ENCODE measurements around the gene NPHS1. TPM values are rescaled to one million over a fixed set of nuclear protein-coding genes. Genes with fewer than 3 reads are reported as not detected.
A peak's percentile ranks its signal among the peaks of the same experiment; 100 is the strongest.
"Not testable (repeated sequence)": the region's sequence is repeated elsewhere in the genome, so short reads cannot be mapped to it uniquely, and the experiment has no call there.

The NPHS1 gene, protein sequence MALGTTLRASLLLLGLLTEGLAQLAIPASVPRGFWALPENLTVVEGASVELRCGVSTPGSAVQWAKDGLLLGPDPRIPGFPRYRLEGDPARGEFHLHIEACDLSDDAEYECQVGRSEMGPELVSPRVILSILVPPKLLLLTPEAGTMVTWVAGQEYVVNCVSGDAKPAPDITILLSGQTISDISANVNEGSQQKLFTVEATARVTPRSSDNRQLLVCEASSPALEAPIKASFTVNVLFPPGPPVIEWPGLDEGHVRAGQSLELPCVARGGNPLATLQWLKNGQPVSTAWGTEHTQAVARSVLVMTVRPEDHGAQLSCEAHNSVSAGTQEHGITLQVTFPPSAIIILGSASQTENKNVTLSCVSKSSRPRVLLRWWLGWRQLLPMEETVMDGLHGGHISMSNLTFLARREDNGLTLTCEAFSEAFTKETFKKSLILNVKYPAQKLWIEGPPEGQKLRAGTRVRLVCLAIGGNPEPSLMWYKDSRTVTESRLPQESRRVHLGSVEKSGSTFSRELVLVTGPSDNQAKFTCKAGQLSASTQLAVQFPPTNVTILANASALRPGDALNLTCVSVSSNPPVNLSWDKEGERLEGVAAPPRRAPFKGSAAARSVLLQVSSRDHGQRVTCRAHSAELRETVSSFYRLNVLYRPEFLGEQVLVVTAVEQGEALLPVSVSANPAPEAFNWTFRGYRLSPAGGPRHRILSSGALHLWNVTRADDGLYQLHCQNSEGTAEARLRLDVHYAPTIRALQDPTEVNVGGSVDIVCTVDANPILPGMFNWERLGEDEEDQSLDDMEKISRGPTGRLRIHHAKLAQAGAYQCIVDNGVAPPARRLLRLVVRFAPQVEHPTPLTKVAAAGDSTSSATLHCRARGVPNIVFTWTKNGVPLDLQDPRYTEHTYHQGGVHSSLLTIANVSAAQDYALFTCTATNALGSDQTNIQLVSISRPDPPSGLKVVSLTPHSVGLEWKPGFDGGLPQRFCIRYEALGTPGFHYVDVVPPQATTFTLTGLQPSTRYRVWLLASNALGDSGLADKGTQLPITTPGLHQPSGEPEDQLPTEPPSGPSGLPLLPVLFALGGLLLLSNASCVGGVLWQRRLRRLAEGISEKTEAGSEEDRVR (N-terminal part only)
- polyA plus RNA-seq (ENCODE audit: insufficient read length), result 0.71 TPM

DNA sequence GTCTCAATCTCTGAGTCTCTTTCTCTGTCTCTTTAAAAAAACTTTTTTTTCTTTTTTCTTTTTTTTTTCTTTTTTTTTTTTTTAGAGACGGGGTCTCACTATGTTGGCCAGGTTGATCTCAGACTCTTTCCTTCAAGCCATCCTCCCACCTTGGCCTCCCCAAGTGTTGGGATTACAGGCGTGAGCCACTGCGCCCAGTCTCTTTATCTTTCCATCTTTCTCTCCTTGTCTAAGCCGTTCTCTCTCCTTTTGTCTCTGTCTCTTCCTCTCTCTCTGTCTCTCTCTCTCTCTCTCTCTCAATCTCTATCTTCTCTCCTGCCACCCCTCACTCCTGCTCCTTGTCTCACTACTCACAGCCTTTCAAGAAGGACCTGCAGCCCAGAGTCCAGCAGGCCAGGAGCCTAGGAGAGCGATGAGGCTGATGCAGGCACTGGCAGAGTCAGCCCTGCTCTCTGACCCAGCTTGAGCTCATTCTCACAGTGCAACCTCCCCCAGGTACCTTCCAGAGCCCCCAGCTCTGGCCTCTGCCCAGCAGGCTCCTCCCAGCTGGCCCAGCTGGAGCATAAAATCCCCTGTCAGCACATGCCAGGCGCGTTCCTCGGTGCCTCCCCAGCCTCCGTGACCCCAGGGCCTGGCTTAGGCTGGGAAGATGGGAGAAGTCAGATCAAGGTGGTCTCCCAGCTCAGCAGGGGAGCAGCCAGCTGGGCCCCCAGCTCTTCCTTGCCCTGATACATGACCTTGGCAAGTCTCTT is at the start of gene NPHS1:
NPHS1 (minus strand) TSS at position 476 of the 752 bp plus-strand sequence. CDS start 667 bp downstream, outside the sequence.
- DNase-seq, result no peak

DNA sequence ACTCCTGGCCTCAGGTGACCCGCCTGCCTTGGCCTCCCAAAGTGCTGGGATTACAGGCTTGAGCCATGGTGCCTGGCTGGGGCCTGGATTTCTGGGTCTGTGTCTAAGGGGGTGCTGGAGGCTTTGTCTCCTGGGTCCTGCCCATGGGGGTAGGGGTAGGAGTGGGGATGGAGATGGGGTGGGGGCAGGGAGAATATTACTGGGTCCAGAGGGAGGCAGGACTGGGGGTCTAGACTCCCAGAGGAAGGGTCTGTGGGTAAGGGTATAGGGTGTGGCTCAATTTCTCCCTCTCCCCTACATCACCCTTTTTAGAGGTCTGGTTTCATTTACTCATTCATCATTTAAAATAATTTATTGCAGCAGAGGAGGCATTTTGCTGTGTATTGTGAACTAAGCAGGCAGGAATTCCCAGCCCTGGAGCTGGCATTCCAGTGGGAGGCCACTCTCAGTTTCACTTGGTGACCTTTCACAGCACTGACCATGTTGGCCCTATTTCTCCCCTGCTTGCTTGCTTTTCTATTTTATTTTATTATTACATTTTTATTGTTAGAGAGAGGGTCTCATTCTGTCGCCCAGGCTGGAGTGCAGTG is 48.8 kb upstream of the NPHS1 start:
- DNase-seq, result no peak

DNA sequence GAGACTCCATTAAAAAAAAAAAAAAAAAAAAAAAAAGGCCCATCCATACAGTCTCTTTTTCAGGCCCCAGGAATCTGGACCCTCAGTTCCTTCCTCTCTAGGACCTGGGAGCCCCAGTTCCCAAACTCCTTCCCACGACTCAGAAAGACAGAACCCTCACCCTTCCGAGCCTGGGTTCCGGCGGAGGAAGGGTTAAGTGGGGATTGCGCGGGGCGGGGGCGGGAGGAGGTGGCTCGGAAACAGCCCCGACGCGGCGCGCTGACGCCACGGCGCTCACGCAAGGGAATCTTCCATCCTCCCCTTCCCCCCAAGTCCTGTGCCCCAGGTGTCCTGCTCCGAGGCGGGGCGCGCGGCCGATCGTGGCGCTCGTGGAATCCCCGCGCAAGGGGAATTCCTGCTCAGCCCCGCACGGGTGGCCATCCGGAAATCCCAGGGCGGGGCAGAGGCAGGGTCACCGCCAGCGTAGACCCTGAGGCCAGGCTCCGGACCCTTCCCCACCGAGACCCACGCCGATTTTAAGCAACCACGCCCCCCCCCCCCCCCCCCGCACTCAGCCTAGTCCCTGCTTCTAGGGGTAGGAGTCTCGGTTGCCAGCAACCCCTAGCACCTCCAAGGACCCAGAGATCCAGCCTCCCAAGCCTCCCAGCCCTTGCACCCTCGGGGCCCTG is 47.4 kb upstream of the NPHS1 start:
- DNase-seq, result peak; percentile 91

DNA sequence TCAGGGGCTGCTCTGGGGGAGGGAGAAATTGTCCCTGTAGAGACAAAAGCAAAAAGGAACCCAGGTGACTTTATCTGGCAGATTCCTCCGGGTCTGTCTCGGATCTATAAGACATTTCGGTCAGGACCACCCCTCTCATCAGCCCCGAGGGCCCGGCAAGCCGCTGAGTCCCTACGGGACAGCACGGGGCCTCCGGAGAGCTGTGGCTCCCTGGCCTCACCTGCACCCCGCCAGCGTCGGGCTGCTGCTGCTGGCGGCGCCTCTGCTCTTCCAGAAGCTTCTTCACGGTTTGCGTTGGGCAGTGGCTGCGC is 46.1 kb upstream of the NPHS1 start:
- no peak for DNase-seq

DNA sequence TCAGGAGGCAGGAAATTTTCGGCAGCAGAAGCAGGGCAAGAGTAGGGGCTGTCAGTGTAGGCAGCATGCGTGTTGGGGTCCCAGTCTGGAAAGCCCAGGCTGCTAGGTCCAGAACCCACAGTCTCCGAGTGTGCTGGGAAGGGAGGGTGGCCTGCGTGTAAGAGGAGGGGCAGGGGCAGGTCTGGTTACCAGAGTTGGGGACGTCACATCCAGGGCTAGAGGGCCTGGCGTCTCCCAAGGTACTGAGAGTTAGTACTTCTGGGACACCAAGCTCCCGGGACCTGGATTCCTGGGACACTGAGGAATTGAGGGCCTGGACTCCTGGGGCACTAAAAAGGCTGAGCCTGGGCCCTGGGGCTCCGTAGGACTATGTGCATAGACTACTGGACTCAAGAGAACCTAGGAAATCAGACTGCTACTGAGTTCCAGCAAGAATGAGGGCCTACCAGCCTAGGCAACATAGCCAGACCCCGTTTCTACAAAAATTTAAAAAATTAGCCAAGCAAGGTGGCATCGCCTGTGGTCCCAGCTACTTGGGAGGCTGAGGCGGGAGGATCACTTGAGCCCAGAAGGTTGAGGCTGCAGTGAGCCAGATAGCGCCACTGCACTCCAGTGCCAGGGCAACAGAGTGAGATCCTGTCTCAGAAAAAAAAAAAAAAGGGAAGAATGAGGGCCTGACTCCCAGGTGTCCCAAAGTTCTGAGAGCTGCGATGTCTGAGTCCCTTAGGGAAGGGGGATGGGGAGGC is 45.6 kb upstream of the NPHS1 start:
- no peak for DNase-seq

DNA sequence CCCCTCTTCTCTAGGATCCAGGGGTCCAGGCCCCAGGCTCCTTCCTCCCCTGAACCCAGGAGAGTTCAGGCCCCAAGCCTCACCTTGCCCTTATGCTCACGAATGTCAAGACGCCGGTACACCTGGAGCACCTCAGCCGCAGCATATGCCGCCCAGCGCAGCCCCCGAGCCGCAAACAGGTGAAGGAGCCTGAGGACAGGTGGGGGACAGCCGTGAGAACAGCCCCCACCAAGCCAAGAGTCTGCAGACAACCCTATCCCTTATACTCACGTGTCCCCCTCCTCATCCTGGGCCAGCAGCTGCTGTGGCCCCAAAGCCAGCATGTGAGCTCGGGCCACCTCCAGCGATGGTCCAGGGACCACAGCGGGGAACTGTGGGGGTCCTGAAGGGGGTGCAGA is 44.3 kb upstream of the NPHS1 start:
- no peak for DNase-seq

DNA sequence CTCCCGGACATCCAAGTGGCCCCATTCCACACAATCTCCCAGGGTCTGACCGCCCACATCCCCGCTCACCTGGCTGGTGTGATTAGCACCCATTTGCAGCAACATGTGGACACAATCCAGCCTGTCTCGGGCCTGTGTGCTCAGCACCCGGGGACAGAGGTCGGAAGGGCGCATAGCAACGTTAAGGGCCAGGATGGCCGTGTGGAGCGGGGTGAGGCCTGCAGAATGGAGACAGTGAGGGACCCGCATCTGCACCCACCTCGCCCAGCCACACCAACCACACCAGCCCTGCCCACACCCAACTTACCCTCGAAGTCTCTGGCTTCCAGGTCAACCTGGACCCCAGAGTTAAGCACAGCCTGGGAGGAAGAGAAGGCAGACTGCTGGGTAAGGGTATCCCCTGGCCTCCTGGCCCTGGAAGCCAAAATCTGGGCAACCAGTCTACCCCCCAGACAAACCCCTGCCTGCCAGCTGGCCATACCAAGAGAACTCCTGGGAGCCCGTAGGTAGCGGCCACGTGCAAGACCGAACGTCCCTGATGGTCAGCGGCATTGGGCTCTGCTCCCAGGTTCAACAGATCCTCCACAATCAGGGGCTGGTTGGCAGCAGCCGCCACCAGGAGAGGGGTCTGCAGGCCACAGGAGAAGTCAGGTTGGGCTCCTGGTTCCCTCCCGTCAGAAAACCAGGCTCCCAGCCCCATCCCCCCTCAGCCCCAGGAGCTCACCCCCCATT is 43.8 kb upstream of the NPHS1 start:
- DNase-seq, result no peak

DNA sequence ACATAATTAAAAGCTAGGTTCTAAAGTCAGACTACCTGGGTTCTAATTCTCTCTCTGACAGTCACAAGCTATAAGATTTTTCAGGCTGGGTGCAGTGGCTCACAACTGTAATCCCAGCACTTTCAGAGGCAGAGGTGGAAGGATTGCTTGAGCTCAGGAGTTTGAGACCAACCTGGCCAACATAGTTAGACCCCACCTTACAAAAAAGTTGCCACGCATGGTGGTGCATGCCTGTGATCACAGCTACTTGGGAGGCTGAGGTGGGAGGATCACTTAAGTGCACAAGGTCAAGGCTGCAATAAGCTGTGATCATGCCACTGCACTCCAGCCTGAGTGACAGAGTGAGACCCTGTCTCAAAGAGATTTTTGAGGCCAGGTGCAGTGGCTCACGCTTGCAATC is 42.0 kb upstream of the NPHS1 start:
- no peak for DNase-seq

DNA sequence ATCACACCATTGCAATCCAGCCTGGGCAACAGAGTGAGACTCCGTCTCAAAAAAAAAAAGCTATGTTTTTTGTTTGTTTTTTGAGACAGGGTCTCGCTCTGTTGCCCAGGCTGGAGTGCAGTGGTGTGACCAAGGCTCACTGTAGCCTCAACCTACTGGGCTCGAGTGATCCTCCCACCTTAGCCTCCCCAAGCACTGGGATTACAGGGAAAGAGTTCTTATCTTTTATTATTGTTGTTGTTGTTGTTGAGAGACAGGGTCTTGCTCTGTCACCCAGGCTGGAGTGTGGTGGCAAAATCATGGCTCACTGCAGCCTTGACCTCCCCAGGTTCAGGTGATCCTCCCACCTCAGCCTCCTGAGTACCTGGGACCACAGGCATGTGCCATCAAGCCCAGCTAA is 39.5 kb upstream of the NPHS1 start:
- DNase-seq, result not testable (repeated sequence)

DNA sequence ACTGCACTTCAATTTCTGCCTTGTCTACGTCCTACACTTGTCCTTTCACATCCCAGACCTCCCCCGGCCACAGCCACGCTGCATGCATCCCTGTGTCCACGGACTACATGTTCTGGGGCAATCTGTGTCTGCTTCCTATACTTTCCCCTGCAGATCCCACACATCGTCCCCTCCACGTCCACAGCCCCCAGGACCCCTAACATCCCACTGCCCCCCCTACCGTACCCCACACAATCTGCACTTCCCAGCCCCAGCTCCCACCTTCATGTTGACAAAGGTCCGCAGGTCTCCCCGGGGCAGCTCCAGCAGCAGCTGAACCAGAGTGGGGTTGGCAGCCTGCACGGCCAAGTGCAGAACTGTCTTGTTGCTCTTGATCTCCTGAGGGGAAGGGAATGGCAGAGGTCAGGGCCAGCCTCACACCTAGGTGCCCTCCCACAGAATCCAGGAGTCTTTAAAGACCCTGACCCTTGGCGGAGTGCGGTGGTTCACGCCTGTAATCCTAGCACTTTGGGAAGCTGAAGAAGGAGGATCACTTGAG is 37.9 kb upstream of the NPHS1 start:
- DNase-seq, result no peak

DNA sequence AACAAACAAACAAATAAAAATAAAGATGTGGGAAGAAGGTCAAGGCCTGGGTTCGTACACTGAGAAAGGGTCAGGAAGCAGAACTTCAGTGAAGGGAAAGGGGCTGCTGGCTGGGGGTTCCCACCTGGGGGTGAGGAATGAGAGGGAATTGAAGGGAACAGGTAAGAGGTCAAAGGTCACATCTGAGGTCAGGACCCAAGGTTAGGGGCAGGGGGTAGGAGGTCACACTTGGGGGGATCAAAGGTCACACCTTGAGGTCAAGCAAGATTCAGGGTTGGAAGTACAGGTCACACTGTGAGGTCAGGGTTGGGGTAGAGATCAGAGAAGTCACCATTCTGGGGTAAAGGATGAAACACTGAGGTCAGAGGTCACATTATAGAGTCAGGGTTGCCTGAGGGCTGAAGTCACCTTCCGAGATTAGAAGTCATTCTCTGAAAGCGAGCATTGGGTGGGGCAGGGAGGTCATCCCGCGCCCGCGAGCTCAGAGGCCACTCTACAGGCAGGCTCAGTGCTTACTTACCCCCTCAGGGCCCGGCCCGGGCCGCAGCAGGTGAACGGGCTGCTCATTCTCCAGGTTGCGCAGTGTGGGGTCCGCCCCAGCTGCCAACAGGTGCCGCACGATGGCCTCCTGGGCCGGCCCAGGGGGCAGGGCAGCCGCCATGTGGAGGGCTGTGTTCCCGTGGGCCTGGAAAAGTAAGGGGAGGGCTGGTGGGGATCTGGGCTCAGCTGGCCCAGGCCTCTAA is 37.2 kb upstream of the NPHS1 start:
- no peak for DNase-seq

DNA sequence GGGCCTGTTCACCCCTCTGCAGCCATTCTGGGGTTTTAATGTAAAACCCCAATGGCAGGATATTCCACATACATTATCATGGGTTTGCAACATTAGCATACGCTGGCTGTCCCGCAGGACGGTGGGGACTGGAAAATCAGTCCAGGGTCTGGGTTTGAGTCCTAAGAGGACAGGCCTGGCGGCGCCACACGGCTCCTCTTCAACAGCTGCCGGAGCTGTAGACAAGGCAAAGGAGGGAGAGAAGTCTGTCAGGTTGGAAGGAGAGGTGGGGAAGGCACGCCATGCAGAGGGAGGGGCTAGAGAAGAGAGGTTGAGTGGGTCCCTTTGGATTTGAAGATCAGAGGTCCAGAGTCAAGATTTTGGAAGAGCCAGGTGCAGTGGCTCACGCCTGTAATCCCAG is 36.1 kb upstream of the NPHS1 start:
- no peak for DNase-seq

DNA sequence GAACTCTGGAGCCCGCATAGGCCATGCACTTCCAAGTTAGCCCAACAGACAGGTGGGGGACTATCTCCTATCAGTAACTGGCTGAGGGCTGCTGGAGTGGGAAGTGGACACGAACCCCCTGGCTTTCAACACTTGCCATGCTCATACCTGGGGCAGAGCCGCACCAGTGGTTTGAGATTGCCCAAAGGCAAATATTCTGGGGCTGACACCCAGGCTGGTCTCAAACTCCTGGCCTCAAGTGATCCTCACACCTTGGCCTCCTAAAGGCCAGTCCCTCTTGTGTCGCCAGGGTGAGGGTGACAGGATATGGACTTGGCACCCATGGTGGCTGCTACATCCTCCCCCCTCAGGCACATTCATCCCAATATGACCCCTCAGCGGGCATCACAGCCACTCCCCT is 34.9 kb upstream of the NPHS1 start:
- DNase-seq, result no peak

DNA sequence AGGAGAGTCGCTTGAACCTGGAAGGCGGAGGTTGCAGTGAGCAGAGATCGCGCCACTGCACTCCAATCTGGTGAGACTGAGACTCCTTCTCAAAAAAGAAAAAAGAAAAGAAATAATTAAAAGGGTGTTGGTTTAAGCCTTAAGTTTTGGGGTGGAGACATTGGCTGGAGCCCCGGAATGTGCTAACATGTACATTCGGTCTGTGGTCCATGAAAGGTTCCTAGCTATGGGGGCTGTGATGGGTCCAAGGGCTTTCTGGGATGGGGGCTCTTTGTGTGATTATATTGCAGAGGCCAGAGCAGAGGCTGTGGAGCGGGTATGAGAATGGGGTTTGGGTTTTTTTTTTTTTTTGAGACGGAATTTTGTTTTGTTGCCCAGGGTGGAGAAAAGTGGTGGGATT is 33.6 kb upstream of the NPHS1 start:
- no peak for DNase-seq

DNA sequence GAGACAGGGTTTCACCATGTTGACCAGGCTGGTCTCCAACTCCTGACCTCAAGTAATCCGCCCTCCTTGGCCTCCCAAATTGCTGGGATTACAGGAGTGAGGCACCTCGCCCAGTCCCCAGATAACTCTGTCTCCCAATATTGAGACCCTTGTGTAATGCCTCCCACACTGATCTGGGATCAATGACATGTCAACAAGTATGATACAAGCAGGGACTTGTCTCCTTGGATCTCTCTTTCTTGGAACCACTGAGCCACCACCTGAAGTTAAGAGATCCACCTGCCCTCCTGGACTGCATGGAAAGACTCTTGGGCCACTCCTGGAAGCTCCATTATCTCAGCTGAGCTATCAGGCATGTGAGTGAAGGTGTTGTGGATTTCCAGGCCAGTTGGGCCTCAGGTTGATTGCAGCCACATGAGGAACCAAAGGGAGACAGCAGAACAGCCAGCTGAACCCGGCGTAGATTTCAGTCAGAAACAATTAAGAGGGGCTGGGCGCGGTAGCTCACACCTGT is 33.0 kb upstream of the NPHS1 start:
- DNase-seq, result no peak

DNA sequence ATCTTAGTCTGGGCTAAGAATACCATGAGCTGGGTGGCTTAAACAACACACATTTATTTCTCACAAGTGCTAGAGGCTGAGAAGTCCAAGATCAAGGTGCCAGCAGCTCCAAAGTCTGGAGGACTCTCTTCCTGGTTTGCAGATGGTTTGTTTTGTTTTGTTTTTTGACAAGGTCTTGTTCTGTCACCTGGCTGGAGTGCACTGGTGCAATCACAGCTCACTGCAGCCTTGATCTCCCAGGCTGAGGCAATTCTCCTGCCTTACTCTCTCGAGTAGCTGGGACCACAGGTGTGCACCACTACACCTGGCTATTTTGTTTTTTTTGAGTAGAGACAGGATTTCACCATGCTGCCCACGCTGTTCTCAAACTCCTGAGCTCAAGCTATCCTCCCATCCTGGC is 31.6 kb upstream of the NPHS1 start:
- no peak for DNase-seq

DNA sequence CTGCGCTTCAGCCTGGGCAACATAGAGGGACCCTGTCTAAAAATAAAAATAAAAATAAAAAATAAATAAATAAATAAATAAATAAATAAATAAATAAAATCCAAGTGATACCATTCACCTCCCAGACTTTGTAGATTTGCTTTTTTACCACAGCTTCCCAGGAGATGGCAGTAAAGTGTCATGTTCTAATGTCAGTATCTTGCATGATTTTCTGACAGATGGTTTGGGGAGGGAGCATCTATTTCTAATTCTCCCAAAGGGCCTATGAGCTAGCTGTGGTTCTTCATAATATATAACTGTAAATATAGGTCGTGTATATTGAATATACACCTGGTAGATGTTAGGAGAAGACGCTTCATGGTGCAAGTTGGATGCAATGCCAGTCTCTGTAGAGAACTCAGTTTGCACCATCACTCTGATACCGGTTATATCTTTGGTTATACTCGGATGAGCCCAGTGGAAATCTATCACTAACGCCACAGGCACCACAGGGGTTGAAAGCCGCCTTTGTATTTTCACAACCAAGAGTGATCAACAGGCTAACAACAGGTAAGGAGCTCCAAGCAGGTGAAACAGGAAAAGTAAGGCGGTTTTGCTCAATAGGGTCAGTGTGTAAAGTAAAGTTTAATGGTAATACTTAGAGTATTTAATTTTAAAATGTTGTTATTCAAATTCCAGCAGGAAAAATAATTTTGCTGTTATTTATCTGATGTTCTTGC is 30.0 kb upstream of the NPHS1 start:
- peak; percentile 75 for DNase-seq

DNA sequence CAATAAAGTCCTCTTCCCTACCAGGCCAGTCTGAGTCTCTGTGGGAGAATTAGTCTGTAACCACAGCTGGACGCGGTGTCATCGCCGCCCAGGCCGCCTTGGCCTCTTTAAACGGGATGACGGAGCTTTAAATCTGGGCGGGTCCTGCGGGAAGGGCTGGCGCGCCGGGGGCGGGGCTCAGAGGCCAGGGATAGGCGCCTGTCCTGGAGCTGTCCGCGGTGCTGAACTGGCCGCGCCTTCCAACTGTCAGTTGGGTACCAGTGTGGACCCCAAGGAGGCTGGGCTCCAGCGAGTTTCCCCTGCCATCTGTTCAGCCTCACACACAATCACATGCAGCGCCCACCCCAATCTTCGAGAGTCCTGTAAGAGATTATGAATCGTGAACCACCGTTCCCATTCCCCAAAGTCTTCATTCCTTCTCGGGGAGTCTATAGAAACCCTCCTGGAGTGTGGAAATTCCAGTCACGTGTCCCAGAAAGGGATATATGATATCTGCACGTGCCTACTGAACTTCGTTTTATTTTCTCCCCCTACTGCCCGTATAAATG is 27.5 kb upstream of the NPHS1 start:
- DNase-seq, result peak; percentile 87
